Bronchial epithelial cell (primary cell): ENCODE data around the gene MACF1. TPM values are rescaled to one million over a fixed set of nuclear protein-coding genes. Genes with fewer than 3 reads are reported as not detected.
"Not testable (repeated sequence)": the region's sequence is repeated elsewhere in the genome, so short reads cannot be mapped to it uniquely, and the experiment has no call there.

ENCODE experiments used
- DNase-seq: peaks from one replicate; pipeline ENCODE4 v3.0.0-alpha.2; 2010; ENCODE audit warnings: low read depth
- FAIRE-seq: peaks from 2 replicates; lab custom pipeline; 2011; peaks lifted over from hg19 to GRCh38; lab: Jason Lieb, UNC
- H3K27me3 ChIP-seq: 2 replicates; pipeline ENCODE4 v1.5.1; 2011; ENCODE audit warnings: low read length; ENCODE audit not compliant: control insufficient read depth, insufficient read depth
- H3K36me3 ChIP-seq: 2 replicates; pipeline ENCODE4 v1.5.1; 2011; ENCODE audit warnings: low read length; ENCODE audit not compliant: control insufficient read depth, insufficient read depth
- H3K4me3 ChIP-seq: 2 replicates; pipeline ENCODE4 v1.5.1; 2011; ENCODE audit warnings: mild to moderate bottlenecking, low read depth, low read length, control low read depth
- total RNA-seq: library from RNA; depleted of rRNA; stranded (reverse); fragments of >200 nt; gene quantifications from 2 replicates; pipeline ENCODE4 v1.2.1, GENCODE V29; 2014
- TF ChIP-seq, protein P1 (sequence below): IDR thresholded peaks from 2 replicates; pipeline ENCODE4 v1.5.1; 2011; ENCODE audit warnings: mild to moderate bottlenecking, moderate library complexity, low read length, control low read depth, inconsistent platforms; ENCODE audit not compliant: insufficient read depth, severe bottlenecking

The MACF1 gene
- total RNA-seq, 1 donor from 2014 or later, result 163 TPM

DNA sequence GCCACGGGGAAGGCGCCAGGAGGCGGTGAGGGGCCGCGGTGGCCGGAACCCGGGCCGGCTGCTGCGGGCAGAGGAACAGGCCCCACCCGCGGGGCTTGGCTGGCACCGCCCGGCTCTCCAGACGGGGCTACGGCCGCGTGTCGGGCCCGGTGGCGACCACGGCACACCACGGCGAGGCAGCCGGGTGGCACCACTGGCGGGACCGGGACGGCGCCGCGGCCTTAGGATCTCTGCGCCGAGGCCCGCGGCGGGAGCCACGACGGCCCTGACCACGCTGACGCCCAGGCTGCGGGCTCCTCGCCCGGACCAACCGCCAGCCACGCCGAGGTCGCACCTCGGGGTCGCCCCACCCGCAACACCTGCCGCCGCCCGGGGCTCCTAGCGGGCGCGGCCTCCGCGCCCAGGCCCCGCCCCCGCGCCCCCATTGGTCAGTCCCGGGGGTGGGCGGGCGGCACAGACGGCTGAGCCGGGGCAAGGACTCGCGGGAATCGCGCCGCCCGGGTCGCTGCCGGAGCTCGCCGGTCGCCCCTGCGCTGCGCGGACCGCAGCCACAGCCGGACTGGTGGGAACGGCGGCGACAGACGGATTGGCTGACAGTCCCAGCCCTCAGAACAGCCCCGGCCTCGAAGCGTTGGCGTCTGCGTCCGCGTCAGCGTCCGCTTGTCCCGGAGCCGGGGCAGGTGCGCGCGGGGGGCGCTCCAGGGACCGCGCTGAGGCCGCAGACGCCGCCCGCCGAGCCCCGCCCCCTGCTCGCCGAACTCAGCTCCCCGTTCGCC lies 286.8 kb downstream of the MACF1 start, which contains the start of gene BMP8A:
Gene BMP8A, plus strand, starts transcription at position 491 of the 776 bp plus-strand sequence. CDS start 356 bp downstream, outside the sequence.
- Histone ChIP-seq H3K36me3 (peaks cover 2% of the 10 kb centered on the region), H3K4me3 (peak within 1 kb of the TSS; percentile 28), H3K27me3 (peaks cover 10% of the 10 kb centered on the region)
- FAIRE-seq (no peak), DNase-seq (no peak)
- TF ChIP-seq, protein P1, sequence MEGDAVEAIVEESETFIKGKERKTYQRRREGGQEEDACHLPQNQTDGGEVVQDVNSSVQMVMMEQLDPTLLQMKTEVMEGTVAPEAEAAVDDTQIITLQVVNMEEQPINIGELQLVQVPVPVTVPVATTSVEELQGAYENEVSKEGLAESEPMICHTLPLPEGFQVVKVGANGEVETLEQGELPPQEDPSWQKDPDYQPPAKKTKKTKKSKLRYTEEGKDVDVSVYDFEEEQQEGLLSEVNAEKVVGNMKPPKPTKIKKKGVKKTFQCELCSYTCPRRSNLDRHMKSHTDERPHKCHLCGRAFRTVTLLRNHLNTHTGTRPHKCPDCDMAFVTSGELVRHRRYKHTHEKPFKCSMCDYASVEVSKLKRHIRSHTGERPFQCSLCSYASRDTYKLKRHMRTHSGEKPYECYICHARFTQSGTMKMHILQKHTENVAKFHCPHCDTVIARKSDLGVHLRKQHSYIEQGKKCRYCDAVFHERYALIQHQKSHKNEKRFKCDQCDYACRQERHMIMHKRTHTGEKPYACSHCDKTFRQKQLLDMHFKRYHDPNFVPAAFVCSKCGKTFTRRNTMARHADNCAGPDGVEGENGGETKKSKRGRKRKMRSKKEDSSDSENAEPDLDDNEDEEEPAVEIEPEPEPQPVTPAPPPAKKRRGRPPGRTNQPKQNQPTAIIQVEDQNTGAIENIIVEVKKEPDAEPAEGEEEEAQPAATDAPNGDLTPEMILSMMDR, result no peak

DNA sequence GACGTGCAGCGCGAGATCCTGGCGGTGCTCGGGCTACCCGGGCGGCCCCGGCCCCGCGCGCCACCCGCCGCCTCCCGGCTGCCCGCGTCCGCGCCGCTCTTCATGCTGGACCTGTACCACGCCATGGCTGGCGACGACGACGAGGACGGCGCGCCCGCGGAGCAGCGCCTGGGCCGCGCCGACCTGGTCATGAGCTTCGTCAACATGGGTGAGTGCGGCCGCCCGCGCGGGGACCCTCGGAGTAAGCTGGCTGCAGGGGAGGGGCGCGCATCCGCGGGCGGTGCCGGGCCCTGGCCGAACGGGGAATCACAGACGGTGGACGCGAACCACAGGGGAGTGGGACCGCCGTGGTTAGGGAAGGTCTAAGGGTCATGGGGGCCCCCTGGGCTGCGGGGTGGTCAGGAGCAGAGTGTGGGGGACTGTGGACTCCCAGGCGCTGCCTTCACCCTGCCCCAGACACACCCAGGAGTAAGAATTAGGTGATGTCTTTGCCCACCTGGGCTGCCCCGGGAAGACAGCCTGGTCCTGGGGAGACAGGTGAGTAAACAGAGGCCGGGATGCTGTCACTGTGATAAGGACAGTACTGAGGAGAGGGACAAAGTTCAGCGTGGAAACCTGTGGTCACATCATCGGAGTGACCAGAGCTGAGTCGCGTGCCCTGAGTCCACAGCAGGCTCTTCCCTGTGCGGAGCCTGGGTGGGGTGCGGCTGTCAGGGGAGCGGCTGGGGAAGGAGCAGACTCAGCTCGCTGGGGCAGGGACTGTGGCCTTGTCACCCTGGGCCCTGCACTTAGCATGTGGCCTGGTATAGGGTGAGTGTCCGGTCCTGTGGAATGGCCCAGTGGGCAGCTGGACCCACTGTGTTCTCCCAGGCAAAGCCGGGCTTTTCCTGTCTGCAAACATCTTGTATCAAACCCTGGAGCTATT lies 287.9 kb downstream of the MACF1 start:
- H3K4me3 ChIP-seq, H3K27me3 ChIP-seq, H3K36me3 ChIP-seq, FAIRE-seq, DNase-seq: not testable (repeated sequence)

DNA sequence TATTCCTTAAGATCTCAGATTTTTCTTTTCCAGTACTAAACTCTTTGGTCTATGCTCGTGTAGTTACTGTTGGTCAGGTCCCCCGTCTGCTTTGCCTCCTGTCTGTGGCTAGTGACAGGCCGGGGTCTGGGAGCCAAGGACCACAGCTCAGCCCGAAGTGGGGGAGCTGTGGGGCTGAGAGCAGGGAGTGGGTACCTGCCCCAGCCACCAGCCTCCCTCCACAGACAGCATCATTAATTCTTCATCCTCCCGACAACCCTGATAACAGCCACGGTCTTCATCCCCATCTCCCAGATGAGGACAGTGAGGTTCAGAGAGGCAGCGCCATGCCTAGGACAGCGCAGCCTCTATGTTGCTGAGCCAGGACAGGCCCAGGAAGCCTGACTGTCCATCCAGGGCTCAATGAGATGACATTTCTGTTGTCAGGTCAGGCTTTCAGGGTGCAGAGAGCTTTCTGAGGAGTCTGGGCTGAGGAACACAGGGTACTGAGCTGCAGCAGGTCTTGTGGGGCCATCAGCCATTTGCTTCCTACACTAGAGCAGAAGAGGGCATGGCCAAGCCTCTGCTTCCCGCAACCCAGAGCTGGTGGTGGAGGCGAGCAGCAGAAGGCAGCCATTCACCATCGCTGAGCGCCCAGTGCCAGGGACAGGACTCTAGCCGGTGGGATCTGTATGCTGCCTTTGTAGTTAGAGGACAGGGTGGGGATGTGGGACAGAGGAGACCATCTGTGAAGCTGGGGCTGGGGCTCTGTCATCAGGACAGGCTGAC lies 288.7 kb downstream of the MACF1 start:
- not testable (repeated sequence) for H3K4me3 ChIP-seq, DNase-seq

DNA sequence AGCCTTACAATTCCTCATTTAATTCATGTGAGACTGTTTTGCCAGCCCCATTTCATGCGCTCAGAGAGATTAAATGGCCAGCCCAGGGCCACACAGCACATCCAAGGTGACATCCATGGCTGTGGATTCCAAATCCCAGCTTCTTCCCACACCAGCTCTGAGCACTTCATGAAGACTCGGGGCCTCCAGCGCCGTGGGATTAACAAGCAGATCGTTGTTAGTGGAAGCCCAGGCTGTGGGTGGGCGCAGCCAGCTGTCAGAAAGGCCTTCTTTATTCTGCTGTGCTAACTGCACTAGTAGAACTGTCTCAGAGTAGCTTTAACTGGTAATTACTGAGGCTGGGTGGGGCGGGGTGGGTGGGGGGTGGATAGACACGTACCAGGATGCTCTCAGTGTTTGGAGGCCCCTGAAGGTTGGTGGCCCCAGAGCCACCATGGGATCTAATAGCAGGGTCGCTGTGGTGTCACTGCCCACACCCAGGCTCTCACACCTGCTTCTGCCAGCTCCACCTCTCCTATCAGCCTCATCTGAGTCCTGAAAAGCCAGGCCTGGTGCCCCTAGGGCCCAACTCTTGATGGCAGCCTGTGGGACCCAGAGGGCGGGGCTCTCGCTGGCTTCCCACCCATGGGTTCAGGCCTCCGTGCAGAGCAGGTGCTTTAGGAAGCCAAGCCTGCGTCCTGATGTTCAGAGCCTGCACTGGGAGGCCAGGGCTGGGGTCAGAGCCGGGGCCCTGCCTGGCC lies 290.3 kb downstream of the MACF1 start:
- FAIRE-seq (peak; percentile 40), DNase-seq (no peak)
- H3K4me3 ChIP-seq, result no peak overlapping the region
- no peaks in the 10 kb centered on the region for H3K36me3 ChIP-seq
- peaks cover 10% of the 10 kb centered on the region for H3K27me3 ChIP-seq
- TF ChIP-seq, protein P1, result no peak

More for the DNA sequence above, 288.7 kb downstream of the MACF1 start:
- peak; percentile 96 for FAIRE-seq
- H3K36me3 ChIP-seq, H3K27me3 ChIP-seq: not testable (repeated sequence)

DNA sequence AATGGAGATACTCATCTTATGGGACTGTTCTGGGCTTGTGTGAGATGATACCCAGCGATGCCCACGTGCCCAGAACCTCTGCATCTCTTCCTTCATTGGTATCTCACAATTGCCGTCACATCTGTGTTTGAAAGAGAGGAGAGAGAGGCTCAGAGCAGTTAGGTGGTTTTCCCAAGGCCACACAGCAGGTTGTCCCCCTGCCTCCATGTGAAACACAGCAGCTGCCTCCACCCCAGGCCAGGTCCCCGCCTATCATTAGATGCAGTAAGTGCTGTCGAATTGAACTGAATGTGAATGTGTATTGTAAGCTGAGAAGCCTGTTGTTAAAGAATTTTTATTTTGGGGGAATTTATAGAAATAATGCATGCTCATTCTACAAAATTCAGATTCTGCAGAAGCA lies 292.0 kb downstream of the MACF1 start:
- not testable (repeated sequence) for H3K27me3 ChIP-seq, H3K36me3 ChIP-seq, H3K4me3 ChIP-seq, DNase-seq, FAIRE-seq

DNA sequence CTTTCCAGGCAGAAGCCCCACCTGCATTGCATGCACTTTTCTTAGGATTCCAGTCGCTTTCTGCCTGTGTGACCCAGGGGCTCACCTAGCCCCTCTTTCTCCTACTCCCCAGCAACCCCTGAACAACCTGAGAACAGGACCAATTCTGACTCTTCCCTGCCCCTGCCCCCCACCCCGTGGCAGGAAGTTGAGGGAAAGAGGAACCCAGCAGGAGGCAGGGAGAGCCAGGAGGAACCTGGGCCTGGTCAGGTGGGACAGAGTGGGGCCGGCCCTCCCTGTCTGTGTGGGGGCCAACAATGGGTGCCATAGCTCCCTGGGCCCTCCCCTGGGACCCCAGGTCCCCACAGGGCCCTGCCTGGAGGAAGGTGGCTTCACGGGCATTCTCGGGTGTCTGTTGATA lies 293.1 kb downstream of the MACF1 start:
- no peak for FAIRE-seq

DNA sequence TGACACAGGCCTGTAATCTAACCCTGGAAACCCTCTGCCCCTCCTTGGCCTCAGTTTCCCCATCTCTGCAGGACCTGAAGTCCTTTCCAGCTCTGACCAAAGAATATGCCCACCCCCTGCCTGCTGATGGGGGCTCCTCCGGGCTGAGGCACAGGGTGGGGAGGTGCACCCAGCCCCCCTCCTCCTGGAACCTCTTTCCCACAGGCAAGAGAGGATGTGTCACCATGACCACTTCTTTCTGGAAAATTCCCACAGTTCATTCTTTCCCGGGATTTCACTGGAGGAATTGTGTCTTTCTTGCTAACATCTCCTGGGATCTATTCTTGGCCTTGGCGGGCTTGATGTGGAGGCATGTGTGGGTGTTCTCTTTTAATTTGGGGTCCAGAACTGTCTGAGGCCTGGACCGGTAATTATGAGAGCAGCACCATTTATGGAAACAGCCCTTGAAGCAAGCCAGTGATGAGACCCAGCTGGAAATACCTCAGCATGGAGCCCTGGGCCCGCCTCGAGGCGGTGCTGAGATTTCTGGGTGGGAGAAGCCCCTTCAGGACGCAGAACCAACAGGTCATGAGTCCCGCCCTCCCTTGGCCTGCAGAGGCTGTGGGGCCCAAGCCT lies 293.7 kb downstream of the MACF1 start:
- not testable (repeated sequence) for H3K4me3 ChIP-seq, H3K27me3 ChIP-seq, DNase-seq, H3K36me3 ChIP-seq
- peak; percentile 95 for FAIRE-seq

More for the DNA sequence above, 293.1 kb downstream of the MACF1 start:
- H3K27me3 ChIP-seq, result peaks cover 7% of the 10 kb centered on the region
- TF ChIP-seq, protein P1, result no peak
- H3K36me3 ChIP-seq, result no peaks in the 10 kb centered on the region
- DNase-seq, result no peak
- no peak overlapping the region for H3K4me3 ChIP-seq

DNA sequence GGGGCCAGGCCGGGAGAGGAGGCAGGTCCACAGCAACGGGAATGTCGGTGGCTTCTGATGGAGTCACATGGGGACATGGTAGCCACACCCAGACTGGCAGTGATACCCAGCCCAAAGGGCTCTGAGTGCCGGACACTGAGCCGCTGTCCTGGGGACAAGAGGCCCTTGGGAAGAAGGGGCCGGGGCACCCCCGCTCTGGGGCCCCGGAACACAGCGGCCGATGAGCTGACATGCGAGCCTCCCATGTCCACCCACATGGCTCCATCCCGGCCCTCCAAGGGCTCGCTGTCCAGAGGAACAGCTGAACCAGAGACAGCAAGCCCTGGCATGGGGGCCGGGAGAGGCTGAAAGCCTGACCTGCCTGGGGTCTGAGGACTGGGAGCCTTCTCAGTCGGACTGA lies 294.3 kb downstream of the MACF1 start:
- H3K36me3 ChIP-seq, DNase-seq, H3K4me3 ChIP-seq, H3K27me3 ChIP-seq, FAIRE-seq: not testable (repeated sequence)
